GM12801 (cell line): ENCODE results near the gene HOXB7.

ENCODE experiments used
- CTCF ChIP-seq: IDR thresholded peaks from one replicate; pipeline ENCODE4 v1.5.1; 2011; ENCODE audit warnings: control low read depth; ENCODE audit not compliant: insufficient read length; ENCODE audit errors: extremely low read depth

Gene HOXB7

GRCh38 chr17:48567646-48568354 is 43.0 kb downstream of the HOXB7 start:
- TF ChIP-seq CTCF: no peak

DNA sequence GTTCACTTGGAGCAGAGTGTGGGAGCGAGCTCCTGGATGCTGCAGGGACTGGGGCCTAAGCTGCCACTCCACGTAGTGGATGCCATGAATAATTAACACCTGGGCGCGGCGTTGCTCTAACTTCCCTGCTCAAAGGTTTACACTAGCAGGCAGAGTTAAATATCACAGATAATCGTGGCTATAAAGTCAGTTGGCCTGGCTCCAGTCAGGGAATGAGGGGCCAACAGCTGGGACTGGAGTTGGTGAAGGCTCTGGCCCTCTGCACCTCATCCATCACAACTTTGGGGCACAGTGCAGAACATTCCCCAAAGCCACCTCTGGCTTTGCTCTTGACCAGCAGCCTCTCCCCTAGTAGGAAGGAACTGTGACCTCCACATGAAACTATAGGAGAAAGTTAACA is 43.6 kb downstream of the HOXB7 start:
- TF ChIP-seq CTCF: no peak

- no peak for TF ChIP-seq CTCF
Observed at GRCh38 chr17:48566717-48567116, 44.1 kb downstream of the HOXB7 start.

DNA sequence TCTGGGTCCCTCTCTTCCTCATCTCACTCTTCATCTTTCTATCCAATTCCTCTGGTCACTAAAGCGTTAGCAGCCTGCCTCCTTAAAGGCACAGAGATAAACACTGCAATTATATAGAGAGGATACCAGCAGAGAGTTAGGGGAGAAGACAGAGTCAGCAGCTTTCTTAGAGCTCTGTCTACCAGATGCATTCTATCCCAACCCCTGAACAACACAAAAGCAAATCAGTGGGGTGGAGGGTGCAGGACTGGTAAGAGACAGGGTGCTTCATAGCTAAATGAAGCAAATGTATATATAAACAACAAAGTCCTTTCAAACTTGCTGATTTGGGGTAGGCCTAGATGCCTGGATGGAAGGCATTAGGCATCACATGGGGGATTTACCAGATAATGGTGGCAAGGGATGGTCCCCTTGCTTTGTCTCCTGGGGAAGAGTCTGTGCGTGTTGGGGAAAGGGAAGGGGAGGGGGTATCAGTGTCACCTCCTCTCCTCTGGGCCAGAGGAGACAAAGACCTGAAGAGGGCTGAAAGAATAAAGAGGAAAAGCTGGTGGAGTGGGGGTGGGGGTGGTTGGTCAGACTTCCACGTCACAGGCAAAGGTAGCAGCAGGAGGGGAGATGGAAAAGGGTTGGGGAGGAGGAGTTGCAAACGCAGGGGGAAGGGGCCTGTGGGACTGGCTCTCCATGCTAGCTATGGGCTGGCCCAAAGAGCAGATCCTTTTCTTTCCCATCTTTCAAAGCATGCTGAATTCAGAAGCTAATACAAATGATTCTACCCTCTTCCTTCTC is 44.7 kb downstream of the HOXB7 start:
- TF ChIP-seq CTCF: no peak

DNA sequence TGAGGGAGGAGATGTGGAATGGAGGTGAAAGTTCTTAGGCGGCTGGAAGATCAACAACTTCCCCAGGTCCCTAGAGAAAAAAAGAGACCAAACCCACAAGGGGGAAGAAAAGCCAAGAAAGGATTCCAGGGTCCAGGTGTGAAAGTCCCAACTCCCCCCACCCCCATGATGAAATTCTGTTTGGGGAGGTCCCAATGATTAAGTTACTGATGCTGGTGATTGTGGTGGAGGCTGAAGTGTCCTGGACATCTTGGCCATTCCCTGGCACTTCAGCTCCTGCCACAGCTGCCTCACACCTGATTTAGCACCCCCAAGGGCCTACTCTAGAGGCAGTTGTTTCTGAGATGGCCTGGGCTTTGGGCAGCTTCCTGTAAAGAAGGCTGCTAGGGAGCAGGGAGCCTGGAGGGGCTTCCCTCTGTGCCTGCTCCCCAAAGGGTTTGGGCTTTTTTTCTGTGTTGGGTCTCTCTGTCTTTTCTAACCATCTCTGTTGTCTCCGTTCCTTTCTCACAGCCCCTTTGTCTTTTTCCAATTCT is 45.7 kb downstream of the HOXB7 start:
- no peak for TF ChIP-seq CTCF

- TF ChIP-seq CTCF: no peak
Observed at GRCh38 chr17:48564188-48565021, 46.4 kb downstream of the HOXB7 start.

GRCh38 chr17:48563867-48564187 is 47.0 kb downstream of the HOXB7 start:
- no peak for TF ChIP-seq CTCF
